Esophagus muscularis mucosa (tissue), 3 donors: ENCODE results near the gene AIFM3.

Source experiments
- POLR2AphosphoS5 ChIP-seq, 2 donors: sonication (generic); formaldehyde crosslinking; IDR thresholded peaks; one replicate each; pipeline ENCODE4 v1.6.1; 2017; ENCODE audit warnings: antibody characterized with exemption in 2 of 2
- TF ChIP-seq, protein P1 (sequence below), 3 experiments: fragments of 200-600 bp in 2 of 3; fragments of 450-650 bp in 1 of 3; sonication (generic) in 2 of 3; IDR thresholded peaks; one replicate each; pipeline ENCODE4 v1.5.1; 2017 to 2019; ENCODE audit warnings: antibody characterized with exemption in 3 of 3, mild to moderate bottlenecking in 2 of 3, moderate library complexity in 1 of 3

DNA sequence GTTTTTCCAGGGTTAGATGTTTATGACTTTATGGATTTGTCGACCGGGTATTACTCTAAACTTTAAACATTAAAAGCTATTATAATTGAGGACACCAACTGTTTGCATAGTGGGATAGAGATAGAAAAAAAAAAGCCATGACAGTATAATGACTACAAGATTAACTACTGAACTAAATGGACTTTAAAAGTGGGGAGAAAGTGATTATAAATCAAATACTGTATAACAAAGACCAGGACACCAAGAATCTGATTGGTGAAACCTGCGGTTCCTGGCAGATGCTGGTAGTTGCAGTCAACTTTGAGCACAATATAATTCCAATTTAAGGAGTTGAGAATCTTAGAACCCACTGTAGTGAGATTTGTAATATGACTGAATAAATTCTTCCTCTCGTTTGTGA lies 47.3 kb upstream of the AIFM3 start:
- no peak for TF ChIP-seq POLR2AphosphoS5 (IDR thresholded peaks at IDR 0.05)
- TF ChIP-seq, protein P1, sequence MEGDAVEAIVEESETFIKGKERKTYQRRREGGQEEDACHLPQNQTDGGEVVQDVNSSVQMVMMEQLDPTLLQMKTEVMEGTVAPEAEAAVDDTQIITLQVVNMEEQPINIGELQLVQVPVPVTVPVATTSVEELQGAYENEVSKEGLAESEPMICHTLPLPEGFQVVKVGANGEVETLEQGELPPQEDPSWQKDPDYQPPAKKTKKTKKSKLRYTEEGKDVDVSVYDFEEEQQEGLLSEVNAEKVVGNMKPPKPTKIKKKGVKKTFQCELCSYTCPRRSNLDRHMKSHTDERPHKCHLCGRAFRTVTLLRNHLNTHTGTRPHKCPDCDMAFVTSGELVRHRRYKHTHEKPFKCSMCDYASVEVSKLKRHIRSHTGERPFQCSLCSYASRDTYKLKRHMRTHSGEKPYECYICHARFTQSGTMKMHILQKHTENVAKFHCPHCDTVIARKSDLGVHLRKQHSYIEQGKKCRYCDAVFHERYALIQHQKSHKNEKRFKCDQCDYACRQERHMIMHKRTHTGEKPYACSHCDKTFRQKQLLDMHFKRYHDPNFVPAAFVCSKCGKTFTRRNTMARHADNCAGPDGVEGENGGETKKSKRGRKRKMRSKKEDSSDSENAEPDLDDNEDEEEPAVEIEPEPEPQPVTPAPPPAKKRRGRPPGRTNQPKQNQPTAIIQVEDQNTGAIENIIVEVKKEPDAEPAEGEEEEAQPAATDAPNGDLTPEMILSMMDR (IDR thresholded peaks at IDR 0.05), result no peak
